Measurements from ENCODE around the gene OR6B1.

GRCh38 chr7:144006029-144006691 lies 6.0 kb downstream of the OR6B1 start:
- TF ChIP-seq CTCF (IDR thresholded peaks at IDR 0.05; ENCODE audit: low read depth, low read length, poor library complexity, severe bottlenecking) (no peak), EZH2phosphoT487 (IDR thresholded peaks at IDR 0.05; ENCODE audit: borderline replicate concordance, low read length) (no peak)

Measured in DOHH2 (cell line).